Hepatocyte (in vitro differentiated cells): ENCODE data around the gene CDK9.

ENCODE experiments used
- EZH2phosphoT487 ChIP-seq: fragments of 200-600 bp; sonication (generic); IDR thresholded peaks from one replicate; pipeline ENCODE4 v1.6.1; 2018; ENCODE audit warnings: antibody characterized with exemption, mild to moderate bottlenecking, low read depth, moderate library complexity; ENCODE audit not compliant: unreplicated experiment, severe bottlenecking
- TF ChIP-seq, protein P1 (sequence below): fragments of 200-600 bp; sonication (generic); IDR thresholded peaks from 2 replicates; pipeline ENCODE4 v1.5.1; 2016; ENCODE audit warnings: antibody characterized with exemption, mild to moderate bottlenecking; ENCODE audit not compliant: poor library complexity

DNA sequence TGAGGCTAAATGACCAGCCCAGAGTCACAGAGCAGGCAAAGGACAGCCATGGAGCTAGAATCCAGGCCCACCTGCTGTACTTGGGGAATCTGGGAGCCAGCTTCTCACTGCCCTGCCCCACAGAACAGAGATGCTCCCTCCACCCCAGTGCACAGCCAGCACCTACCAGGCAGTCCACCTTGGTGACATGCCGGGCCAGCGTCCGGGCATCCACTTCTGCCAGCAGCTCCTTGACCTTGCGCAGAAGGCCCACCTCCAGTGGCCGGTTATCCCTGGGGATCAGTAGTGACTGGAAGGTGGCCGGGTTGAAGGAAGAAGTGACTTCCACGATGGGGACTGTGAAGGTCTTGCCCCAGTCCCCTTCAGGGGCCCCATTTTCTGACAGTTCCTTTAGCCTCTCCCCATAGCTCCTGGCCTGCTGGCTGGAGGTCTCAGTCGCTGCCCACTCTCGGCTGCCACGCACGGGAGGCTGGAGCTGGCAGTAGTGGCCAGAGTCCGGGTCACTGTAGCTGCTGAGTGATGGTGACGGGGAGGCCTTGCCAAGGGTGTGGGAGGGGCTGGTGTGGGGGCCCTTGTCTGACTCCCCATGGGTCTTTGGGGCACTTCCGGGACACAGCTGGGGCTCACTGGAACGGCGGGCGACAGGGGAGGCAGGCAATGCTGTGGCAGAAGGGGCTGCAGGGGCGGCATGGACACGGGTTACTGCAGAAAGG is 41.3 kb upstream of the CDK9 start:
- TF ChIP-seq EZH2phosphoT487 = no peak
- TF ChIP-seq, protein P1, sequence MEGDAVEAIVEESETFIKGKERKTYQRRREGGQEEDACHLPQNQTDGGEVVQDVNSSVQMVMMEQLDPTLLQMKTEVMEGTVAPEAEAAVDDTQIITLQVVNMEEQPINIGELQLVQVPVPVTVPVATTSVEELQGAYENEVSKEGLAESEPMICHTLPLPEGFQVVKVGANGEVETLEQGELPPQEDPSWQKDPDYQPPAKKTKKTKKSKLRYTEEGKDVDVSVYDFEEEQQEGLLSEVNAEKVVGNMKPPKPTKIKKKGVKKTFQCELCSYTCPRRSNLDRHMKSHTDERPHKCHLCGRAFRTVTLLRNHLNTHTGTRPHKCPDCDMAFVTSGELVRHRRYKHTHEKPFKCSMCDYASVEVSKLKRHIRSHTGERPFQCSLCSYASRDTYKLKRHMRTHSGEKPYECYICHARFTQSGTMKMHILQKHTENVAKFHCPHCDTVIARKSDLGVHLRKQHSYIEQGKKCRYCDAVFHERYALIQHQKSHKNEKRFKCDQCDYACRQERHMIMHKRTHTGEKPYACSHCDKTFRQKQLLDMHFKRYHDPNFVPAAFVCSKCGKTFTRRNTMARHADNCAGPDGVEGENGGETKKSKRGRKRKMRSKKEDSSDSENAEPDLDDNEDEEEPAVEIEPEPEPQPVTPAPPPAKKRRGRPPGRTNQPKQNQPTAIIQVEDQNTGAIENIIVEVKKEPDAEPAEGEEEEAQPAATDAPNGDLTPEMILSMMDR = no peak
